ENCODE measurements around the gene TXNRD2. TPM values are rescaled to one million over a fixed set of nuclear protein-coding genes. Genes with fewer than 3 reads are reported as not detected.

Gene TXNRD2
- total and polyA plus RNA-seq, 2 of the 4 experiments (the other 2 are of a cell fraction): 15.6 to 25.7 TPM

DNA sequence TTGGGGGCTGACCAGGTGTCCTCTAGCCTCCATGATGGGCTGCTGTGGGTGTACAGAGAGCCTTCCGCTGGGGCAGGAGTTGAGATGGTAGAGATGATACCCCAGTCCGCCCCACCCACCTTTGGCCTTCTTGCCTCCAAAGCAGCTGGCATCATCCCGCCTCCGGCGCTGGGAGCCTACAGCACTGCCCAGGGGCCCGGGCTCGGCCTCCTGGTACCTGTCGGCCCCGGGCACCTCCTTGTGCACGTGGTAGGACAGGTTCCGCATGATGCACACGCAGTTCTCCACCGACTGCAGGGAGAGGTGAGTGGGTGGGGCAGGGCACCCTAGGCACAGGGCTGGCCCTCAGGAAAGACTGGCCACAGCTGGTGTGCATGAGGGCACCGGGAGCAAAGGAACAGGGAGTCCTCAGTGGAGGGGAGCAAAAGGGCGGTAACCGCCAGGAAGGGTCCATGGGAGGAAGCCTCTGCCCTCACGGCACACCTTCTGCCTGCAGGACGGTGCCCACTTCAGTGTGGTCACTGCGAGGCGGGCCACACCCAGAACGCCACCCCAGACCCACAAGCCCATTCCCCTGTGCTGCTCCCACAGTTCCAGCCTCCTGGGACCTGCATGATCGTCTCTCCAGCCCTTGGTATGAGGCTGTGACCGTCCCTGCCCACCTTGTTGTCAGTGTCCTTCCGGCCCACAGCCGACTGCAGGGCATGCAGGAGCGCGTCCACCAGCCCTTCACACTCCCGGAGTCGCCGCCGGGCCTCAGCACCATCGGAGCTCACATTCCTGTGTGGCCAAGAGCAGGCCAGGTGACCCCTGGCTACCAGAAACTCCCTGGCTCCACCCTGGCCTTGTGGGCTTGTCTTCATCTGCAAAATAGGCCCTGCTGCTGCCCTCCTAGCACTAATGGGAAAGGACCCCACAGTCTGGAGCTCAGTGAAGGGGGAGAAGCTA lies 36.0 kb upstream of the TXNRD2 start:
- Histone ChIP-seq H3K23ac (ENCODE audit: low read depth, low read length) (no peak overlapping the region), H2BK5ac (ENCODE audit: low read depth, low read length, poor library complexity, severe bottlenecking) (no peak overlapping the region), H3K4me2 (ENCODE audit: low read depth, low read length) (no peak overlapping the region), H2BK120ac (ENCODE audit: low read depth, low read length) (no peak overlapping the region), H4K20me1 (ENCODE audit: insufficient read depth, low read length) (0 out of 2 replicates have a peak, but pooled peaks cover 2% of the 10 kb centered on the region), H3K9me1 (ENCODE audit: insufficient read depth, low read length) (no peaks in the 10 kb centered on the region), H4K8ac (ENCODE audit: low read depth in 2 of 2, low read length in 2 of 2) (no peak overlapping the region), H2BK15ac (ENCODE audit: low read depth, low read length) (no peak overlapping the region), H3K4me1 (ENCODE audit: control insufficient read depth, insufficient read depth, low read length) (no peaks in the 10 kb centered on the region), H2BK20ac (ENCODE audit: low read depth, low read length) (no peak overlapping the region), H3K18ac (ENCODE audit: low read depth, low read length) (no peak overlapping the region), H2AK5ac (ENCODE audit: low read depth, low read length) (no peak overlapping the region), H3K9me3 (ENCODE audit: control insufficient read depth, insufficient read depth, low read length) (no peaks in the 10 kb centered on the region), H3K79me1 (ENCODE audit: low read depth in 1 of 2, low read length in 2 of 2) (peaks cover 0 to 4% of the 10 kb centered on the region in 2 experiments; a peak in 2 of 4 replicates), H3K56ac (ENCODE audit: extremely low read depth, insufficient read depth, low read length) (no peak overlapping the region), H3K27me3 (ENCODE audit: control insufficient read depth, insufficient read depth, low read length) (no peaks in the 10 kb centered on the region), H3K4ac (ENCODE audit: low read depth, low read length) (no peak overlapping the region), H2AK9ac (replicated peaks; ENCODE audit: low read depth, low read length, poor library complexity) (no peak overlapping the region), H3K4me3 (ENCODE audit: insufficient read depth, low read depth, low read length) (no peak overlapping the region), H4K91ac (ENCODE audit: insufficient read depth, low read depth, low read length) (no peak overlapping the region), H3K27ac (ENCODE audit: insufficient read depth, low read length) (no peak overlapping the region), H2AFZ (replicated peaks; ENCODE audit: low read length, poor library complexity) (no peak overlapping the region), H3K9ac (ENCODE audit: low read depth, low read length) (no peak overlapping the region), H3K36me3 (ENCODE audit: control insufficient read depth, insufficient read depth, low read length) (peaks cover 17% of the 10 kb centered on the region), H4K5ac (ENCODE audit: low read depth, low read length) (no peak overlapping the region), H3K14ac (replicated peaks; ENCODE audit: low read depth, low read length) (no peak overlapping the region)
- POLR2A ChIA-PET (ENCODE audit: unreplicated experiment): no interaction called here
- in situ Hi-C loops (cut with MboI; ENCODE audit: low sequenced_read_pairs): no loop called here
- no TSS peak for BruUV-seq (replicated peaks)
- intact Hi-C loops (cut with micrococcal nuclease): no loop called here
- DNase-seq (no peak), ATAC-seq (ENCODE audit: low read depth) (no peak)
- WGBS, 2 experiments (ENCODE audit: extremely low coverage in 2 of 2, insufficient read length in 1 of 2): 93% methylated on average over 8 of the region's 32 CpGs; no CpG with 5 or more reads in 1 of the 2 experiments
- CTCF ChIA-PET: no interaction called here
- TF ChIP-seq MAZ (IDR thresholded peaks at IDR 0.05; ENCODE audit: borderline replicate concordance, low read depth, low read length) (no peak), MXI1 (IDR thresholded peaks at IDR 0.05; ENCODE audit: borderline replicate concordance, low read depth, low read length) (no peak), BHLHE40 (IDR thresholded peaks at IDR 0.05; ENCODE audit: low read depth, low read length) (no peak), CEBPB (IDR thresholded peaks at IDR 0.05; ENCODE audit: low read depth, low read length) (no peak), RFX5 (IDR thresholded peaks at IDR 0.05; ENCODE audit: low read depth, low read length) (no peak), POLR2A (IDR thresholded peaks at IDR 0.05; ENCODE audit: low read depth, low read length) (no peak)
- TF ChIP-seq, protein P1, sequence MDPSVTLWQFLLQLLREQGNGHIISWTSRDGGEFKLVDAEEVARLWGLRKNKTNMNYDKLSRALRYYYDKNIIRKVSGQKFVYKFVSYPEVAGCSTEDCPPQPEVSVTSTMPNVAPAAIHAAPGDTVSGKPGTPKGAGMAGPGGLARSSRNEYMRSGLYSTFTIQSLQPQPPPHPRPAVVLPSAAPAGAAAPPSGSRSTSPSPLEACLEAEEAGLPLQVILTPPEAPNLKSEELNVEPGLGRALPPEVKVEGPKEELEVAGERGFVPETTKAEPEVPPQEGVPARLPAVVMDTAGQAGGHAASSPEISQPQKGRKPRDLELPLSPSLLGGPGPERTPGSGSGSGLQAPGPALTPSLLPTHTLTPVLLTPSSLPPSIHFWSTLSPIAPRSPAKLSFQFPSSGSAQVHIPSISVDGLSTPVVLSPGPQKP (IDR thresholded peaks at IDR 0.05; ENCODE audit: borderline replicate concordance, low read depth, low read length): no peak
- dilution Hi-C loops (cut with HindIII; ENCODE audit: low sequenced_read_pairs, unreplicated experiment): no loop called here

Measured in IMR-90 (cell line).